ENCODE results near the gene PCDHGC5. TPM values are rescaled to one million over a fixed set of nuclear protein-coding genes. Genes with fewer than 3 reads are reported as not detected.

The PCDHGC5 gene
- total RNA-seq, 1 donor from 2014 or later, result 1.4 TPM

- intact Hi-C loops (cut with DNase I), result no loop called here
- Histone ChIP-seq H3K36me3 (peaks cover 6% of the 10 kb centered on the region), H3K4me3 (no peak overlapping the region), H3K9me3 (no peaks in the 10 kb centered on the region), H3K4me1 (peaks cover 31% of the 10 kb centered on the region), H3K27ac (no peak overlapping the region), H3K27me3 (peaks cover 12% of the 10 kb centered on the region)
- ATAC-seq, result no peak
- DNase-seq, result no peak
- TF ChIP-seq, protein P1, sequence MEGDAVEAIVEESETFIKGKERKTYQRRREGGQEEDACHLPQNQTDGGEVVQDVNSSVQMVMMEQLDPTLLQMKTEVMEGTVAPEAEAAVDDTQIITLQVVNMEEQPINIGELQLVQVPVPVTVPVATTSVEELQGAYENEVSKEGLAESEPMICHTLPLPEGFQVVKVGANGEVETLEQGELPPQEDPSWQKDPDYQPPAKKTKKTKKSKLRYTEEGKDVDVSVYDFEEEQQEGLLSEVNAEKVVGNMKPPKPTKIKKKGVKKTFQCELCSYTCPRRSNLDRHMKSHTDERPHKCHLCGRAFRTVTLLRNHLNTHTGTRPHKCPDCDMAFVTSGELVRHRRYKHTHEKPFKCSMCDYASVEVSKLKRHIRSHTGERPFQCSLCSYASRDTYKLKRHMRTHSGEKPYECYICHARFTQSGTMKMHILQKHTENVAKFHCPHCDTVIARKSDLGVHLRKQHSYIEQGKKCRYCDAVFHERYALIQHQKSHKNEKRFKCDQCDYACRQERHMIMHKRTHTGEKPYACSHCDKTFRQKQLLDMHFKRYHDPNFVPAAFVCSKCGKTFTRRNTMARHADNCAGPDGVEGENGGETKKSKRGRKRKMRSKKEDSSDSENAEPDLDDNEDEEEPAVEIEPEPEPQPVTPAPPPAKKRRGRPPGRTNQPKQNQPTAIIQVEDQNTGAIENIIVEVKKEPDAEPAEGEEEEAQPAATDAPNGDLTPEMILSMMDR (IDR thresholded peaks at IDR 0.05), result no peak
Measured at GRCh38 chr5:141496038-141496437, 7.2 kb downstream of the PCDHGC5 start.

- Histone ChIP-seq H3K4me3 (no peak overlapping the region), H3K27me3 (no peaks in the 10 kb centered on the region), H3K9me3 (no peaks in the 10 kb centered on the region), H3K4me1 (no peaks in the 10 kb centered on the region), H3K36me3 (peaks cover 32% of the 10 kb centered on the region), H3K27ac (no peak overlapping the region)
- TF ChIP-seq, protein P1 (IDR thresholded peaks at IDR 0.05), result no peak
- ATAC-seq (no peak), DNase-seq (no peak)
- intact Hi-C loops (cut with DNase I), result no loop called here
Measured at GRCh38 chr5:141501761-141502160, 12.9 kb downstream of the PCDHGC5 start.

DNA sequence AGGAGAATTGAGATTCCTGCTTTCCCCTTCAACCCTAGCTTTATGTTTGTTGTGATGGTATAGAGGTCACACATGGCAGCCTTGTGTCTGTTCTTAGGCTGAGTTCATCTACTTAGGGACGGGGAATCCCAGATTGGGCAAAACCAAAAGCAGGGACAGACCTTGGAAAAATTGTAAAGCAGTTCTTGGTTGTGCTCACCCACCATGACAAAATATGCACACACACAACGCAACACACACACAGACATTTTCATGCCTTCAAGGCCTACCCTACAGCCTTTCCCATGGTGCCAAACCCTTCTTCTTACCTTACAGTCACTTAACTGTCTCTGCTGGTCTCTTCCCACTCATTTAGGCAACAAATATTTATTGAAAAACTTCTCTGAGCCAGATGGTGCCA is 14.8 kb downstream of the PCDHGC5 start:
- intact Hi-C loops (cut with DNase I), result no loop called here
- ATAC-seq (no peak), DNase-seq (no peak)
- Histone ChIP-seq H3K27me3 (no peaks in the 10 kb centered on the region), H3K4me1 (peaks cover 6% of the 10 kb centered on the region), H3K36me3 (peaks cover 28% of the 10 kb centered on the region), H3K9me3 (no peaks in the 10 kb centered on the region), H3K27ac (no peak overlapping the region), H3K4me3 (no peak overlapping the region)
- TF ChIP-seq, protein P1 (IDR thresholded peaks at IDR 0.05), result no peak

DNA sequence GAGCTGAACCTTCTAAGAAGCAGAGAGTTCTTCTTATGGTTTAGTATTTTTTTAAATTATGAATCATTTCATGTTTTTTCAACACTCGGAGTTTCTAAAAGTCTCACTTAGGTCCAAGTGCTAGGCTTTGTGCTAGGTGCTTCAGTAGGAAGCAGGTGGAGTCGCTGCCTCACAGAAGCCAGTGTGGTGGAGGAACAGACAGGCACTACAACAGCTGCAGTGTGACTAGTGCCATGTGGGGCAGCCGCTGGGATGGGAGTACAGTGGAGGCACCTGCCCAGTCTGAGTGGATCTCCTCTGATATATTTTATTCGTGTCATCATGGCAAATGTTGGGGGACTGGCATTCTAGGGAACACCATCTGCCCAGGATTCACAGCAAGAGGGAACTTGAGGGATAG is 15.3 kb downstream of the PCDHGC5 start:
- Histone ChIP-seq H3K9me3 (no peaks in the 10 kb centered on the region), H3K27ac (no peak overlapping the region), H3K36me3 (peaks cover 28% of the 10 kb centered on the region), H3K4me3 (no peak overlapping the region), H3K4me1 (peaks cover 9% of the 10 kb centered on the region), H3K27me3 (no peaks in the 10 kb centered on the region)
- no peak for DNase-seq
- intact Hi-C loops (cut with DNase I), result no loop called here
- TF ChIP-seq, protein P1 (IDR thresholded peaks at IDR 0.05), result no peak
- ATAC-seq, result no peak

DNA sequence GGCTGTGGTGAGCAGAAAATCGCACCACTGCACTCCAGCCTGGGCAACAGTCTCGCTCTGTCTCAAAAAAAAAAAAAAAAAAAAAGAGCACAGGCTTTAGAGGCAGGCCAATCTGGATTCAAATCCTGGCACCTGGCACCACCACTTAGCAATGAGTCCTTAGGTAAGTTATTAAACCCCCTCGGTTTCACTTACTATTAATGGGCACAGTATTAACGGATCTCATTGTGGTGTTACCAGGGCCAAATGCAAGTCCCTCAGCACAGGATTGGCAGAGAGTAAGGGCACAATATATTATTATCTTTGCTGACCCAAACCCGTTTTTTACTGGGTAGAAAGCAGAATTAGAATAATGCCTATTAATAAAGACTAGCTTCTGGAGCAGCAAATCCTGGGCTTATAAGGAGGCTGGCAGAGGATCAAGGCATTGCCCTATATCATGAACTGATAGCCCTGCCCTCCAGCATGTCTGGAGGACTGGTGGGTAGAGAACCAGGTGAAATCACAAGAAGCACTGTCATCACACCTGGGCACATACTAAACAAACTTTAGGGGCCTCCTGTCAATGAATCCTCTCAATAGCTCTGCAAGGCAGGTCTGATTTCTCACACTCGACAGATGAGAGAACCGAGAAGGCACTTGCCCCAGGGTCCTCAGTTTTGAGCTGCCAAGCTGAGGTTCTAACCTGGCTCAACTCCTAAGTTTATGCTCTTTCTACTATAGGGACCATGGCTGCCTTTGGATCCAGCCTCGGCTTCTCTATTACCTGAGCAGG is 17.7 kb downstream of the PCDHGC5 start:
- intact Hi-C loops (cut with DNase I), result no loop called here
- peaks cover 15% of the 10 kb centered on the region for H3K4me1 ChIP-seq
- no peak overlapping the region for H3K4me3 ChIP-seq
- DNase-seq (no peak), ATAC-seq (no peak)
- H3K36me3 ChIP-seq, result peaks cover 35% of the 10 kb centered on the region
- peak overlapping the region; percentile 74 for H3K27ac ChIP-seq
- H3K27me3 ChIP-seq, result no peaks in the 10 kb centered on the region
- no peaks in the 10 kb centered on the region for H3K9me3 ChIP-seq
- TF ChIP-seq, protein P1 (IDR thresholded peaks at IDR 0.05), result no peak

Measured in upper lobe of right lung (tissue), 1 donor.